SK-N-MC (cell line): ENCODE results near the gene RBM48.

Source experiments
- DNase-seq: peaks from one replicate; pipeline ENCODE4 v3.0.0-alpha.2; 2011; ENCODE audit warnings: low read depth, low spot score
- H3K27ac ChIP-seq: fragments of 200-600 bp; sonication (generic); 2 replicates; pipeline ENCODE4 v1.5.1; 2016; ENCODE audit warnings: mixed run types
- H3K36me3 ChIP-seq: fragments of 200-600 bp; sonication (generic); 2 replicates; pipeline ENCODE4 v1.6.1; 2017; ENCODE audit warnings: antibody characterized with exemption, low read length, mixed read lengths; ENCODE audit not compliant: insufficient read depth
- H3K4me3 ChIP-seq: fragments of 200-600 bp; sonication (generic); 2 replicates; pipeline ENCODE4 v1.5.1; 2016
- H3K9ac ChIP-seq: fragments of 200-600 bp; sonication (generic); 2 replicates; pipeline ENCODE4 v1.8.0; 2017; ENCODE audit warnings: mixed run types, mixed read lengths; ENCODE audit not compliant: insufficient read length
- H3K9me3 ChIP-seq: fragments of 200-600 bp; sonication (generic); 2 replicates; pipeline ENCODE4 v1.6.1; 2017; ENCODE audit warnings: low read depth, mild to moderate bottlenecking, antibody characterized with exemption, low read length, moderate library complexity, mixed read lengths
- EZH2 ChIP-seq: fragments of 200-600 bp; sonication (generic); IDR thresholded peaks from one replicate; pipeline ENCODE4 v1.6.1; 2017; ENCODE audit warnings: antibody characterized with exemption
- FOXP2 ChIP-seq: optimal IDR thresholded peaks from 2 replicates; pipeline ENCODE3; 2011; ENCODE audit warnings: mild to moderate bottlenecking, moderate library complexity; ENCODE audit not compliant: insufficient read depth; ENCODE audit errors: extremely low read length, control extremely low read depth
- POLR2AphosphoS5 ChIP-seq: IDR thresholded peaks from 2 replicates; pipeline ENCODE4 v1.6.1; 2012; ENCODE audit warnings: mild to moderate bottlenecking, low read depth, low read length, borderline replicate concordance

Gene RBM48

DNA sequence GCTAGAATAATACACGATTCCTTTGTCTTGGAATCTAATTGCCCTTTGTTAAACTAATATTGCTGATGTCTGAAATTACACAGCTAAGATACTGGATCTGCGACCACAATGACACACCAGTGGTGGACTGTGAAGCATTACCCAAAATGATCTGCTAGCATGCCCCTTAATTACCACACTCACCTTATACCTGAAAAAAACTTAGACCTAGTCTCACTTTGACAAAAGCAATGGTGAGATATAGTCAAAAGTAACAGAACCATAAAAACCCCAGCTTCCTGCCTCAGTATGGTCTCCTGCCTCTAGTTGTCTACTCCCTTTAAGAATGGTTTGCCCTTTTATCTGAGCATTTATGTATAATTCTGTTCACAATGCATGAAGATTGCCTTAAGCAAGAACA, 30.0 kb upstream of the RBM48 start:
- Histone ChIP-seq H3K27ac (no peak overlapping the region), H3K36me3 (peaks cover 12% of the 10 kb centered on the region), H3K9me3 (no peaks in the 10 kb centered on the region), H3K4me3 (no peak overlapping the region), H3K9ac (no peak overlapping the region)
- no peak for DNase-seq
- TF ChIP-seq POLR2AphosphoS5 (no peak), FOXP2 (no peak), EZH2 (no peak)

DNA sequence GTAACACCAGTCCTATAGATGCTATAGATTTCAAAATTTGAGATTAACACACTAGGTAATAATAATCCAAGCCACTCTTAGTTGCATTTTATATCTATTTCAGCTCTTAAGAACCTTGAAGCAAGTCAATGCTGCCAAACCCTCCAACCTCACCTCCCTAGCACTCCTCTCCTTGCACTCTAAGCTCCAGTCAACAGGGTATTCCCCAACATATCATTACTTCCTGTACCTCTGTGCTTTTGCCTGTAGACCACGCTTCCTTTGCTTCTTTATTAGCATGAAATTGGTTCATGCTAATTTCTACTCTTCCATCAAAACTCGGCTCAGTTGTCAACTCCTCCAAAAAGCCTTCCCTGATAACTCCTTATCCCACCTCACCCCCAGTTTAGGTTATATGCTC, 24.8 kb upstream of the RBM48 start:
- TF ChIP-seq EZH2 (no peak), FOXP2 (no peak), POLR2AphosphoS5 (no peak)
- no peak for DNase-seq
- Histone ChIP-seq H3K36me3 (peaks cover 15% of the 10 kb centered on the region), H3K9me3 (no peaks in the 10 kb centered on the region), H3K4me3 (no peak overlapping the region), H3K9ac (no peak overlapping the region), H3K27ac (no peak overlapping the region)

DNA sequence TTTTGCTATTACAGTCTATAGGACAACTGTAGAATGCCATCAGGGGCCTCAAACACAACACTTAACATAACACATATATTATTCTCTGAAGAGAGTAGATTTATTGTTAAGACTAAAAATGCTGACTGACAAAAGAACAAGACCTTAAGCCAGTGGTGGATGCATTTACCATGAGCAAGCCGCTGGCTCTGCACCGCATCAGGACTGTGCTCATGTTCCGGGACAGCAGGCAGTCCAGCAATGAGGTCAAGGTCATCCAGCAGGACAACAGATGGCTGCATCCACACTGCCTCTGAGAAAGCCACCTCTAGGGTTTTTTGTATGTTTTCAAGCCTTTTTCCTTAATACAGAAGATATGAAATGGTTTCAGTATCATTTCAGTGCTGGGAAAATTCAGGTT, 24.0 kb upstream of the RBM48 start:
- H3K9ac ChIP-seq = no peak overlapping the region
- DNase-seq = no peak
- peaks cover 7% of the 10 kb centered on the region for H3K36me3 ChIP-seq
- H3K27ac ChIP-seq = no peak overlapping the region
- H3K4me3 ChIP-seq = no peak overlapping the region
- no peaks in the 10 kb centered on the region for H3K9me3 ChIP-seq
- TF ChIP-seq EZH2 (no peak), POLR2AphosphoS5 (no peak), FOXP2 (no peak)

DNA sequence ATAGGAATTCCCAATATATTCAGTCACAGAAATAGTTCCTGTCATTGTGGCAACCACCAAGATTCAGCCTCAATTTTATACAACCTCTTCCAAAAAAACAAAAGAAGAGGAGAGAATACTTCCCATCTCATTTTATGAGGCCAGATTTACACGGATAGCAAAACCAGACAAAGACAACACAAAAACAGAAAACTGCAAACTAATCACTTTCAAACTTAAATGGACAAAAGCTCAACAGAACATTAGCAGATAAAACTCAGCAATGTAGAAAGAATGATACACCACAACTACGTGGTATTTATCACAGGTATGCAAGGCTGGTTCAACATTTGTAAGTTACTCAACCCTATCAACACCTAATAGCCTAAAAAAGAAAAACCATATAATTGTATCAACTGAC, 22.2 kb upstream of the RBM48 start:
- Histone ChIP-seq H3K4me3 (no peak overlapping the region), H3K9me3 (no peaks in the 10 kb centered on the region), H3K9ac (no peak overlapping the region), H3K27ac (no peak overlapping the region), H3K36me3 (peaks cover 6% of the 10 kb centered on the region)
- TF ChIP-seq FOXP2 (no peak), POLR2AphosphoS5 (no peak), EZH2 (no peak)
- DNase-seq = no peak

DNA sequence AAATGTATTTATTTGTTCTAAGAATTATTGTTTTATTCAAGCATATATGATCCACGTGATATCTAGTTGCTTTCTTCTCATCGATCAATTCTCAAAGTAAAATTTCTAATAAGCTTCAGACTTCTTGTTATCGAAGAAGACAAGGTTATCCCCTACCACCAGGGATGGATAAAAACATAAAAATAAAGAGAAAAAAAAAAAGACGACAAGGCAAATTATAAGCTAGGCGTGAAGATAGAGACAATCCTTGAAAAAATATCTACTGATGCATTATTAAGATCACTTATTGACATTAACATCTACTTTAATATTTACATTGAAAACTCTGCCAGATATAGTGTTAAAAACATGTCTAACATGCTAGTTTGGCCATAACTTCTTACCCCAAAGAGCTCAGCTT, 19.6 kb upstream of the RBM48 start:
- no peak for DNase-seq
- Histone ChIP-seq H3K9ac (no peak overlapping the region), H3K36me3 (peaks cover 12% of the 10 kb centered on the region), H3K9me3 (no peaks in the 10 kb centered on the region), H3K27ac (no peak overlapping the region), H3K4me3 (no peak overlapping the region)
- no peak for TF ChIP-seq EZH2
- TF ChIP-seq FOXP2 = no peak
- TF ChIP-seq POLR2AphosphoS5 = no peak

DNA sequence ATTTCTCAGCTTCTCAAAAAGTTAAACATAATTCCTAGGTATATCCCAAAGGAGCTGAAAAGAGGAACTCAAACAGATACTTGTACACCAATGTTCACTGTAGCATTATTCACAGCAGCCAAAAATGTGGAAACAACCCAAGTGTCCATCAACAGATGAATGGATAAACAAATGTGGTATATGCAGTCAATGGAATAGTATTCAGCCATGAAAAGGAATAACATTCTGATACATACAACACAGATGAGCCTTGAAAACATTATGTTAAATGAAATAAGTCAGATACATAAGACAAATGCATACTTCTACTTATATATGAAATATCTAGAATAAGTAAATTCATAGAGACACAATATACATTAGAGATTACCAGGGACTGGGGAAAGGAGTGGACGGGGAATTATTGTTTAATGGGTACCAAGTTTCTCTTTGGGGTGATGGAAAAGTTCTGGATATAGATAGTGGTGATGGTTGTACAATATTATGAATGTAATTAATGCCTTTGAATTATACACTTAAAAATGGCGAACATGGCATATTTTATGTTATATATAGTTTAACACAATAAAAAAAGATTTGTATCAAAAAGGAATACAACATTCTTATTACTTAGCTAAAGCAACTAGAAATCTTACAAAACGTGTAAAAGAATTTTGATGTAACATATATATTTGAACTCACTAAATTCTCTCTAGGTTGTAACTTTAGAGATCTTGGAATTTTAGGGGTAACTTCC, 15.3 kb upstream of the RBM48 start:
- no peak overlapping the region for H3K27ac ChIP-seq
- H3K36me3 ChIP-seq = peaks cover 12% of the 10 kb centered on the region
- no peak for TF ChIP-seq FOXP2
- H3K4me3 ChIP-seq = no peak overlapping the region
- no peak overlapping the region for H3K9ac ChIP-seq
- DNase-seq = no peak
- H3K9me3 ChIP-seq = no peaks in the 10 kb centered on the region

DNA sequence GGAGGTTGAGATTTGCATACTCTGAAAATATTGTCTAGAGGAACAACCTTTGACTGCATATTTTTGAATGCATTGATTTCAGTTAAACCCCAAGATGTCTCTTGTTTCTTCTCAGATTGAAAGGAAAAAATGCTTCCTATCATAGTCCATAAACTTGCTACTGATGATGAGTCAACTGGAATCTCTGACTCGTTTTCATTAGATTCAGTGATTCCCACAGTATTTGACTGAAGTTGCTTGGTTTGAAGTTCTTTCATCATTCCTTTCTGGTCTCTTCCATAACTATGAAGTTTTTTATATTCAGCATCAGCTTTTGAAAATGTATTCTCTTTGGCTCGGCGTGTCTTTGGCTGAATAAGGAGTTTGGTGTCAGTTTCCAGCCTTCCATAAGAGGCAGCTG, 11.0 kb upstream of the RBM48 start:
- no peak for TF ChIP-seq FOXP2
- TF ChIP-seq EZH2 = no peak
- no peak for TF ChIP-seq POLR2AphosphoS5
- Histone ChIP-seq H3K4me3 (no peak overlapping the region), H3K9me3 (no peaks in the 10 kb centered on the region), H3K36me3 (peaks cover 12% of the 10 kb centered on the region), H3K9ac (no peak overlapping the region), H3K27ac (no peak overlapping the region)
- DNase-seq = no peak

DNA sequence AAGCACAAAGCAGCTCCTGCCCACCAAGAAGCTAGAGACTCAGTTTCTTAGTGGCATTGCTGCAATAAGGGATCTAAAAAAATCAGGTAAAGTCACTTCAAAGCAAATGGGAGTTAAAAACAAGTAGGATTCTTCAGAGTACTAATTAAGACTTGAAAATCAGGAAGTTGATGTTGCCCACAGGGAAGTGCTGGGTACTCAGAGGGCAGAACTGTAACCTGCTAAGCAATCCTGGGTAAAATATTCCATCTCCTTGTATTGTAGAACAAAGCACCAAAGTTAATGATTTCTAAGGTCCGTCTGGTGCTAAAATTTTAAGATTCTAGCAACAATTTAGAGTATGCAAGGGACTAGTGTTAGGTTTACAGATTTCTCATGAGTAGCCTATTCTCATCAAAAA, 8.6 kb upstream of the RBM48 start:
- no peak for DNase-seq
- Histone ChIP-seq H3K36me3 (peaks cover 6% of the 10 kb centered on the region; the same call in 1 of the 2 replicates), H3K9me3 (no peaks in the 10 kb centered on the region), H3K27ac (no peak overlapping the region), H3K9ac (no peak overlapping the region), H3K4me3 (no peak overlapping the region)
- no peak for TF ChIP-seq EZH2
- no peak for TF ChIP-seq FOXP2
- TF ChIP-seq POLR2AphosphoS5 = no peak

DNA sequence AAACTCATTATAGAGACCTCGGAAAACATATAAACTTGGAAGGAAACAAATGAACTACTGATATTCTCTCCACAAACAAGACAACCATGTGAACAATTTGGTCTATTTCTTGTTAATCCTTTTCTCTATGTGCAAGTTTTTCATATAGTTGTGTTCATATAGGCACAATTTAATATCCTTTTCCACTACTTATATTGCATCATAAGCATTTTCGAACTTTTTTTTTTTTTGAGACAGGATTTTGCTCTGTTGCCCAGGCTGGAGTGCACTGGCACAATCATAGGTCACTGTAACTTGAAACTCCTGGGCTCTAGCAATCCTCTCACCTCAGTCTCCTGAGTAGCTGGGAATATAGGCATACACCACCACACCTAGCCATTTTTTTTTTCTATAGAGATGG, 5.5 kb upstream of the RBM48 start:
- Histone ChIP-seq H3K9me3 (no peaks in the 10 kb centered on the region), H3K9ac (no peak overlapping the region), H3K27ac (no peak overlapping the region), H3K36me3 (no peaks in the 10 kb centered on the region; the same call in 1 of the 2 replicates), H3K4me3 (no peak overlapping the region)
- no peak for TF ChIP-seq FOXP2
- no peak for TF ChIP-seq POLR2AphosphoS5
- DNase-seq = no peak
